ENCODE results near the gene GPA33. TPM values are rescaled to one million over a fixed set of nuclear protein-coding genes. Genes with fewer than 3 reads are reported as not detected.

Gene GPA33
- total RNA-seq, 1 donor, result not detected

- Histone ChIP-seq H3K27me3 (ENCODE audit: insufficient read depth, low read length) (no peaks in the 10 kb centered on the region), H3K4me3 (ENCODE audit: insufficient read depth, low read length) (no peak overlapping the region), H3K9me3 (ENCODE audit: low read depth, low read length) (no peaks in the 10 kb centered on the region), H3K4me1 (ENCODE audit: insufficient read depth, low read length) (no peaks in the 10 kb centered on the region), H2AFZ (ENCODE audit: low read length) (no peak overlapping the region), H3K36me3 (ENCODE audit: insufficient read depth, low read length) (no peaks in the 10 kb centered on the region), H3K79me2 (ENCODE audit: insufficient read depth, low read length) (no peaks in the 10 kb centered on the region), H3K4me2 (ENCODE audit: insufficient read depth, low read length) (no peak overlapping the region), H4K20me1 (ENCODE audit: insufficient read depth, low read length) (no peaks in the 10 kb centered on the region), H3K27ac (ENCODE audit: low read depth, low read length) (no peak overlapping the region)
- no peak for TF ChIP-seq CTCF (IDR thresholded peaks at IDR 0.05; ENCODE audit: extremely low read depth, low read depth, low read length)
- no peak for DNase-seq (ENCODE audit: insufficient read length, low spot score, missing footprints)
These were observed 78.5 kb downstream of the GPA33 start for GRCh38 chr1:167011560-167012191.

GRCh38 chr1:167003711-167004110 is 86.5 kb downstream of the GPA33 start:
- Histone ChIP-seq H4K20me1 (ENCODE audit: insufficient read depth, low read length) (no peaks in the 10 kb centered on the region), H3K4me1 (ENCODE audit: insufficient read depth, low read length) (no peaks in the 10 kb centered on the region), H3K4me2 (ENCODE audit: insufficient read depth, low read length) (no peak overlapping the region), H2AFZ (ENCODE audit: low read length) (no peak overlapping the region), H3K36me3 (ENCODE audit: insufficient read depth, low read length) (no peaks in the 10 kb centered on the region), H3K27me3 (ENCODE audit: insufficient read depth, low read length) (no peaks in the 10 kb centered on the region), H3K79me2 (ENCODE audit: insufficient read depth, low read length) (no peaks in the 10 kb centered on the region), H3K27ac (ENCODE audit: low read depth, low read length) (no peak overlapping the region), H3K9me3 (ENCODE audit: low read depth, low read length) (no peaks in the 10 kb centered on the region), H3K4me3 (ENCODE audit: insufficient read depth, low read length) (no peak overlapping the region)
- TF ChIP-seq CTCF (IDR thresholded peaks at IDR 0.05; ENCODE audit: extremely low read depth, low read depth, low read length), result no peak
- no peak for DNase-seq (ENCODE audit: insufficient read length, low spot score, missing footprints)

Small RNAs within 50 kb of the gene (small RNA-seq; reads per million reads assigned to genes)
- gene RNA5SP65, result 0.52 reads per million

Other genes with a start within 250 kb of the GPA33 start
- 10.6 and 11.6 TPM in 2 replicates for gene TADA1, start 214.1 kb downstream of the GPA33 start, total RNA-seq
- under 0.01 and 0.36 TPM in 2 replicates for gene ILDR2, start 114.8 kb downstream of the GPA33 start, total RNA-seq
- not detected in 2 replicates for gene MAEL, start 101.1 kb downstream of the GPA33 start, total RNA-seq
- not detected in 2 replicates for gene STYXL2, start 3.7 kb upstream of the GPA33 start, total RNA-seq
- 11.6 and 13.6 TPM in 2 replicates for gene POU2F1, start 130.5 kb upstream of the GPA33 start, total RNA-seq